Testis (tissue), 3 donors: ENCODE results near the gene KLF3. TPM values are rescaled to one million over a fixed set of nuclear protein-coding genes. Genes with fewer than 3 reads are reported as not detected.

Experiments
- DNase-seq: peaks from one replicate; pipeline ENCODE4 v3.0.0-alpha.2; 2019
- H3K27ac ChIP-seq, 2 donors: fragments of 200-600 bp; sonication (generic); one replicate each; pipeline ENCODE4 v1.5.1; 2019
- H3K27me3 ChIP-seq: fragments of 200-600 bp; sonication (generic); one replicate; pipeline ENCODE4 v1.5.1; 2019
- H3K36me3 ChIP-seq: fragments of 200-600 bp; sonication (generic); one replicate; pipeline ENCODE4 v1.5.1; 2017; ENCODE audit warnings: low read depth; ENCODE audit errors: missing control alignments
- H3K4me1 ChIP-seq: fragments of 200-600 bp; sonication (generic); one replicate; pipeline ENCODE4 v1.5.1; 2019
- H3K4me3 ChIP-seq, 2 donors: fragments of 200-600 bp; sonication (generic); one replicate each; pipeline ENCODE4 v1.5.1; 2017 to 2019
- H3K9me3 ChIP-seq: fragments of 200-600 bp; sonication (generic); one replicate; pipeline ENCODE4 v1.5.1; 2017
- POLR2A ChIP-seq: fragments of 450-650 bp; IDR thresholded peaks from one replicate; pipeline ENCODE4 v1.6.1; 2017; ENCODE audit warnings: antibody characterized with exemption, mild to moderate bottlenecking, moderate library complexity
- WGBS, 2 donors: methylation state at CpG; one replicate each; pipeline ENCODE4 v1.1.5; 2018; 5-methylcytosine and 5-hydroxymethylcytosine counted together
- intact Hi-C: fragments of 100-400 bp; cut with DNase I; formaldehyde crosslinking; loops from one replicate; pipeline ENCODE4 v1.15.1; 2023; ENCODE audit warnings: low total_unique reads
- polyA plus RNA-seq: library from polyadenylated mRNA; stranded (reverse); fragments of 350-450 nt; fragmentation: Illumina TruSeq; extraction: RNeasy Lipid Tissue Mini Kit (QIAGEN cat#74804); gene quantifications from one replicate; pipeline ENCODE4 v1.2.3, GENCODE V29; 2014; ENCODE audit warnings: low read depth, low replicate concordance; ENCODE audit not compliant: insufficient read depth
- total RNA-seq, 2 donors: library from RNA; depleted of rRNA; stranded (reverse); fragments of >200 nt; gene quantifications; one replicate each; pipeline ENCODE4 v1.2.3, GENCODE V29; 2016
- TF ChIP-seq, protein P1 (sequence below), 3 experiments: fragments of 450-650 bp in 2 of 3; fragments of 200-600 bp in 1 of 3; sonication (generic) in 1 of 3; IDR thresholded peaks; one replicate each; pipeline ENCODE4 v1.5.1; 2016 to 2019; ENCODE audit warnings: antibody characterized with exemption in 3 of 3, mild to moderate bottlenecking in 2 of 3, moderate library complexity in 1 of 3

KLF3 gene
- total and polyA plus RNA-seq, 3 donors from 2014 or later = 16.4 to 24.6 (median 21.2) TPM

- H3K4me1 ChIP-seq = no peaks in the 10 kb centered on the region
- no peaks in the 10 kb centered on the region for H3K27me3 ChIP-seq
- no peak overlapping the region for H3K27ac ChIP-seq
- DNase-seq = no peak
- H3K4me3 ChIP-seq = no peak overlapping the region
- 61 to 66% methylated on average over 2 of the region's 2 CpGs for WGBS, 2 donors
- no peaks in the 10 kb centered on the region for H3K36me3 ChIP-seq
- intact Hi-C loops = no loop called here
- no peaks in the 10 kb centered on the region for H3K9me3 ChIP-seq
- TF ChIP-seq POLR2A = no peak
- TF ChIP-seq, protein P1, sequence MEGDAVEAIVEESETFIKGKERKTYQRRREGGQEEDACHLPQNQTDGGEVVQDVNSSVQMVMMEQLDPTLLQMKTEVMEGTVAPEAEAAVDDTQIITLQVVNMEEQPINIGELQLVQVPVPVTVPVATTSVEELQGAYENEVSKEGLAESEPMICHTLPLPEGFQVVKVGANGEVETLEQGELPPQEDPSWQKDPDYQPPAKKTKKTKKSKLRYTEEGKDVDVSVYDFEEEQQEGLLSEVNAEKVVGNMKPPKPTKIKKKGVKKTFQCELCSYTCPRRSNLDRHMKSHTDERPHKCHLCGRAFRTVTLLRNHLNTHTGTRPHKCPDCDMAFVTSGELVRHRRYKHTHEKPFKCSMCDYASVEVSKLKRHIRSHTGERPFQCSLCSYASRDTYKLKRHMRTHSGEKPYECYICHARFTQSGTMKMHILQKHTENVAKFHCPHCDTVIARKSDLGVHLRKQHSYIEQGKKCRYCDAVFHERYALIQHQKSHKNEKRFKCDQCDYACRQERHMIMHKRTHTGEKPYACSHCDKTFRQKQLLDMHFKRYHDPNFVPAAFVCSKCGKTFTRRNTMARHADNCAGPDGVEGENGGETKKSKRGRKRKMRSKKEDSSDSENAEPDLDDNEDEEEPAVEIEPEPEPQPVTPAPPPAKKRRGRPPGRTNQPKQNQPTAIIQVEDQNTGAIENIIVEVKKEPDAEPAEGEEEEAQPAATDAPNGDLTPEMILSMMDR (IDR thresholded peaks at IDR 0.05) = no peak
Measured at GRCh38 chr4:38706301-38706700, 42.3 kb downstream of the KLF3 start.

DNA sequence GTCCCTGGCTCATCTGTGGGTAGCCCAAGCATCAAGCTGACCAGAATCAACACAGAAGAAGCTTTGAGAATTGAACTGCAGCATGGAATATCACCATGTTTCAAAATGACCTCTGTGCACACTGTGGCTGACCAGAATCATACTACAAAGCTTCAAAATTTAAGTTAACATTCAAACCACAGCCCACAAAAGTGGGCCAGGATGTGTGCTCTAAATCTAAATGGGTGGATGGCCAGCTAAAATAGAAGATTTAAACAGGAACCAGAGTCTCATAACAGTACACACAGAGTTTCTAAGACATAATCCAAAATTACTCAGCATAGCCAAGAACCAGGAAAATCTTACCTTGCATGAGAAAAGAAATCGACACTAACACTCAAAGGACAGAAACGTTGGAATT is 46.1 kb downstream of the KLF3 start:
- WGBS, 2 donors = 87 to 91% methylated on average over 2 of the region's 2 CpGs
- Histone ChIP-seq H3K4me3 (no peak overlapping the region), H3K27me3 (no peaks in the 10 kb centered on the region)

DNA sequence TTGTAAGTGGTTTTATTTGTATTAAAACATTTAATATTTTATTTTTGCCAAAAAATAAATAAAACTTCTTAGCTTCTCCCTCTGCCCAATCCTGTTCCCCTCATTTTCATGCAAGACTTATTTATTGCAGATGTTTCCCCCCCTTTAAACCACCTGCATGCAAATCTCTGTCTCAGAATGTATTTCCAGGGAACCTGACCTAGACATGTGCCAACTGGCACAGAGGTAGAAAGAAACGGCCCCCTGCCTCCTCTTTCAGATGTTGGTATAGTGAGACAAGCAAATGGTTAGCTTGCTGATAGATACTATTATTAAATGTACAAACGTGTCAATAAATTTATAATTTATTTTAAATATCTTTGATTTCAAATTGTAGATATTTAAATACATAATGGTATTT is 47.1 kb downstream of the KLF3 start:
- 76 to 81% methylated on average over 2 of the region's 2 CpGs for WGBS, 2 donors
- intact Hi-C loops = no loop called here

More for the DNA sequence above, 46.1 kb downstream of the KLF3 start:
- TF ChIP-seq POLR2A = no peak
- TF ChIP-seq, protein P1 (IDR thresholded peaks at IDR 0.05) = no peak
- no peak for DNase-seq
- H3K9me3 ChIP-seq = no peaks in the 10 kb centered on the region
- no peaks in the 10 kb centered on the region for H3K4me1 ChIP-seq
- H3K27ac ChIP-seq = no peak overlapping the region
- intact Hi-C loops = no loop called here
- H3K36me3 ChIP-seq = no peaks in the 10 kb centered on the region

DNA sequence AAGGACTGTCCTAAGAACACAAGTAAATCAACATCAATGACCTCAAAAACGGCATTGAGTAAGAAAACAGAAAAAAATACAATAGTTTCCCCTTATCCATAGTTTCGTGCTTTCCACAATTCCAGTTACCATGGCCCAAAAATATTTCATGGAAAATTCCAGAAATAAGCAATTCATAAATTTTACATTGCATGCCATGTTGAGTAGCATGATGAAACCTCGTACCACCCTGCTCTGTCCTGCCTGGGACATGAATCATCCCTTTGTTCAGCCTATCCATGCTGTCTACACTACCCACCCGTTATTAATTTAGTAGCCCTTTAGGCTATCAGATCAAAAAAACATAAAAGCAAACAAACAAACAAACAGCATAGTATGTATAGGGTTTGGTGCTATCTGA is 51.1 kb downstream of the KLF3 start:
- TF ChIP-seq, protein P1 (IDR thresholded peaks at IDR 0.05) = no peak
- no peaks in the 10 kb centered on the region for H3K4me1 ChIP-seq

More for the DNA sequence above, 47.1 kb downstream of the KLF3 start:
- no peak for DNase-seq
- Histone ChIP-seq H3K27ac (no peak overlapping the region), H3K36me3 (no peaks in the 10 kb centered on the region), H3K9me3 (no peaks in the 10 kb centered on the region), H3K27me3 (no peaks in the 10 kb centered on the region), H3K4me1 (no peaks in the 10 kb centered on the region), H3K4me3 (no peak overlapping the region)
- TF ChIP-seq, protein P1 (IDR thresholded peaks at IDR 0.05) = no peak
- TF ChIP-seq POLR2A = no peak

GRCh38 chr4:38716256-38716655 is 52.3 kb downstream of the KLF3 start:
- Histone ChIP-seq H3K4me3 (no peak overlapping the region), H3K27me3 (no peaks in the 10 kb centered on the region), H3K4me1 (no peaks in the 10 kb centered on the region), H3K27ac (no peak overlapping the region), H3K36me3 (no peaks in the 10 kb centered on the region), H3K9me3 (no peaks in the 10 kb centered on the region)
- intact Hi-C loops = no loop called here
- DNase-seq = no peak
- 67 to 75% methylated on average over 3 of the region's 3 CpGs for WGBS, 2 donors
- no peak for TF ChIP-seq POLR2A
- TF ChIP-seq, protein P1 (IDR thresholded peaks at IDR 0.05) = no peak

More for the DNA sequence above, 51.1 kb downstream of the KLF3 start:
- Histone ChIP-seq H3K9me3 (no peaks in the 10 kb centered on the region), H3K4me3 (no peak overlapping the region), H3K27me3 (no peaks in the 10 kb centered on the region), H3K27ac (no peak overlapping the region), H3K36me3 (no peaks in the 10 kb centered on the region)
- WGBS, 2 donors = 78 to 90% methylated on average over 4 of the region's 4 CpGs
- DNase-seq = no peak
- intact Hi-C loops = no loop called here
